Heart right ventricle (tissue), 16 donors: Measurements from ENCODE around the gene ATP6AP2. TPM values are rescaled to one million over a fixed set of nuclear protein-coding genes. Genes with fewer than 3 reads are reported as not detected.

ENCODE experiments used
- ATAC-seq, 8 donors: fragments of 200-7000 bp; cut with Tn5 transposase; one replicate each; pipeline ENCODE4 v1.9.1; 2020; ENCODE audit warnings: mild to moderate bottlenecking in 8 of 8, moderate library complexity in 8 of 8, moderate number of reproducible peaks in 1 of 8
- DNase-seq, 2 donors: peaks; one replicate each; pipeline ENCODE4 v3.0.0-alpha.2; 2020
- H3K27ac ChIP-seq, 10 donors: fragments of 200-600 bp; sonication (generic) in 2 of 10; one replicate each; pipeline versions ENCODE4 v1.5.0 to v1.8.0; 2020 to 2022; ENCODE audit warnings: mild to moderate bottlenecking in 3 of 10
- H3K27me3 ChIP-seq, 7 donors: fragments of 200-600 bp; one replicate each; pipeline ENCODE4 v1.8.0; 2021 to 2022; ENCODE audit warnings: mild to moderate bottlenecking in 2 of 7
- H3K36me3 ChIP-seq, 9 donors: fragments of 200-600 bp; sonication (generic) in 1 of 9; one replicate each; pipeline versions ENCODE4 v1.5.0 to v1.8.0; 2020 to 2022; ENCODE audit warnings: mild to moderate bottlenecking in 2 of 9
- H3K4me1 ChIP-seq, 9 donors: fragments of 200-600 bp; sonication (generic) in 1 of 9; one replicate each; pipeline versions ENCODE4 v1.5.0 to v1.8.0; 2020 to 2022; ENCODE audit warnings: mild to moderate bottlenecking in 4 of 9
- H3K4me3 ChIP-seq, 10 donors: fragments of 200-600 bp; sonication (generic) in 2 of 10; one replicate each; pipeline versions ENCODE4 v1.5.0 to v1.8.0; 2020 to 2022; ENCODE audit warnings: mild to moderate bottlenecking in 7 of 10, moderate library complexity in 2 of 10
- H3K9me3 ChIP-seq, 11 donors: fragments of 200-600 bp in 10 of 11; sonication (generic) in 2 of 11; one replicate each; pipeline versions ENCODE4 v1.5.0 to v1.8.0; 2013 to 2022; ENCODE audit warnings: mild to moderate bottlenecking in 2 of 11, control low read depth in 1 of 11, moderate library complexity in 1 of 11
- WGBS, 2 donors: extraction: QIAGEN DNeasy Blood & Tissue Kit; methylation state at CpG; one replicate each; pipeline ENCODE4 v1.1.7; 2013; ENCODE audit warnings: inconsistent platforms in 1 of 2; 5-methylcytosine and 5-hydroxymethylcytosine counted together
- intact Hi-C, 10 donors: fragments of 100-400 bp; cut with DNase I; formaldehyde crosslinking; loops; one replicate each; pipeline versions ENCODE4 v1.11.1 to v1.14.2; 2022
- long read RNA-seq, 3 donors: library from polyadenylated mRNA; unstranded; transcript quantifications; one replicate each; pipeline ENCODE4 v2.0.0, GENCODE V29; 2020 to 2021
- polyA plus RNA-seq, 2 donors: library from polyadenylated mRNA; stranded (reverse); fragments of 200-250 nt; gene quantifications; one replicate each; pipeline ENCODE4 v1.2.3, GENCODE V29; 2013
- total RNA-seq, 10 donors: library from RNA; stranded (reverse); fragmentation: NEBNext Ultra II Directional in 3 of 10; extraction: Animal tissue kit (Norgen Biotek cat#: 25700) in 3 of 10; gene quantifications; one replicate each; pipeline versions ENCODE4 v1.2.1 to v1.2.4, GENCODE V29; 2021 to 2023
- TF ChIP-seq, protein P1 (sequence below), 9 donors: fragments of 200-600 bp; sonication (generic) in 2 of 9; IDR thresholded peaks; one replicate each; pipeline versions ENCODE4 v1.5.0 to v1.8.0; 2021 to 2022; ENCODE audit warnings: antibody characterized with exemption in 9 of 9, mild to moderate bottlenecking in 5 of 9, moderate library complexity in 1 of 9
- donor health status: Arrhythmogenic right ventricular cardiomyopathy.
- donor health status: ischemic (EF 13 %, LVEDD 7.1; RV severe dilation, severe dysfunction).
- donor health status: healthy with polysubstance abuse.
- donor health status: DM: no; HTN: yes; CAD: no.
- donor health status: DM: no; HTN: no; CAD: no.
- donor health status: ischemic (EF 25% LVEDD 6.9; RV normal size, moderate dysfunction).
- donor health status: ischemic (EF 25% LVEDD 5.7; RV mildly dilated, moderate dysfunction).
- donor health status: healthy.
- donor health status: DM: yes; HTN: yes; CAD: no.
- donor health status: Ischemic cardiomyopathy.
- donor health status: ischemic (EF 35%, LVEDD 5.7; RV mildly dilated, moderate dysfunction).
- donor health status: nonischemic (EF 11% LVEDD 7.7; RV severe dilation, severe dysfunction).
- donor health status: DM: yes; HTN: yes; CAD: no.
- donor health status: PGD.
- donor health status: ischemic (EF 29% LVEDD 5.4; RV normal size, mild dysfunction).
- donor health status: nonischemic (EF 23%, LVEDD 6.1; RV moderate dilation, normal function).

Gene ATP6AP2, protein sequence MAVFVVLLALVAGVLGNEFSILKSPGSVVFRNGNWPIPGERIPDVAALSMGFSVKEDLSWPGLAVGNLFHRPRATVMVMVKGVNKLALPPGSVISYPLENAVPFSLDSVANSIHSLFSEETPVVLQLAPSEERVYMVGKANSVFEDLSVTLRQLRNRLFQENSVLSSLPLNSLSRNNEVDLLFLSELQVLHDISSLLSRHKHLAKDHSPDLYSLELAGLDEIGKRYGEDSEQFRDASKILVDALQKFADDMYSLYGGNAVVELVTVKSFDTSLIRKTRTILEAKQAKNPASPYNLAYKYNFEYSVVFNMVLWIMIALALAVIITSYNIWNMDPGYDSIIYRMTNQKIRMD
- total RNA-seq (10 to 100 TPM; 31.9 to 62.1 (median 46.8) TPM), polyA plus RNA-seq (10 to 100 TPM; 28.0 to 48.2 TPM)
- long read RNA-seq, donor 1, transcript ATP6AP2-217 (9 exons, 2,337 nt) = major isoform, 53 of 65 reads
- long read RNA-seq, donor 1, partial matches to known transcripts = 8 of 65 reads
- long read RNA-seq, donor 1, other reads (novel, unspliced or antisense) = 2 of 65 reads
- long read RNA-seq, donor 2, transcript ATP6AP2-217 (9 exons, 2,337 nt) = major isoform, 65 of 74 reads
- long read RNA-seq, donor 2, partial matches to known transcripts = 1 of 74 reads
- long read RNA-seq, donor 2, other reads (novel, unspliced or antisense) = 2 of 74 reads
- long read RNA-seq, donor 3, transcript ATP6AP2-217 (9 exons, 2,337 nt) = major isoform, 227 of 249 reads
- long read RNA-seq, donor 3, transcript ATP6AP2-224 (8 exons, 1,929 nt) = minor isoform, 5 of 249 reads
- long read RNA-seq, donor 3, partial matches to known transcripts = 6 of 249 reads
- long read RNA-seq, donor 3, other reads (novel, unspliced or antisense) = 4 of 249 reads

DNA sequence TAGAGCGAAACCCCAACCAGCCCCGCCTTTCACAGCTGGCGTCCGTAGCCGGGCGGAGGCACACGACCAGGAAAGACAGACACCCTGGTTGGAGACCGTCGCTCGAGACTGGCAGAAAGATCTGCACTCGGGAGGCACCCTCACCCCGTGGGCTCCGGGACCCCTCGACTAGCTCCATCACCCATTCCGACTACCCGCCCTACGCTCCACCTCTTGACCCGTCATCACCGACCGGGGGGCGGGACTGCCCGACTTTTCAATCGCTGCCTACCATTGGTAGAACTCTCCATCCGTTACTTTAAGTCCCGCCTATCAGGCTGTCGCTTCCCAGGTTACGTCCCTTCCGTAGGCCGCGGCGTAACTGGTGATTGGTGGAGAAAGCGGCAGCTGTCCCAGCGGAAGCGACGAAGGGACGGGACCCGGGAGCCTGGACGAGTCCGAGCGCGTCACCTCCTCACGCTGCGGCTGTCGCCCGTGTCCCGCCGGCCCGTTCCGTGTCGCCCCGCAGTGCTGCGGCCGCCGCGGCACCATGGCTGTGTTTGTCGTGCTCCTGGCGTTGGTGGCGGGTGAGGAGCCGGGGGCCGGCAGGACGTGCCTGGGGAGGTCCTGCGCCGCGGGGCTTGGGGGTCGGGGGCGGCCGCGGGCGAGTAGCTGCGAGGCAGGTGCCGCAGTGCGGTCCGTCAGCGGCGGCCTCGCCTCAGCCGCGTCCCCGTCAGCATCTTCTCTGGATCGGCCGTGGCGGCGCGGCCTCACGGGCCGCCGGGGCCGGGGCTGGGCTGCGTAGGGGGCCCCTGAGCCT is at the start of gene ATP6AP2:
ATP6AP2 (plus strand) TSS at position 434 of the 799 bp plus-strand sequence; CDS start at position 530, 96 bp downstream.
- 0% methylated on average over 34 to 75 of the region's 89 CpGs for WGBS, 2 donors
- Histone ChIP-seq H3K4me3 (peak within 1 kb of the TSS; percentile 33 to 92 (median 74)), H3K9me3 (no peaks in the 10 kb centered on the region), H3K27ac (peak within 1 kb of the TSS; percentile 64 to 93 (median 88)), H3K36me3 (no peaks in the 10 kb centered on the region), H3K4me1 (peaks cover 4 to 29% (median 12%) of the 10 kb centered on the region in 9 donors), H3K27me3 (peaks cover 0 to 79% (median 0%) of the 10 kb centered on the region in 7 donors)
- intact Hi-C loops = no loop called here
- DNase-seq (peak; percentile 87 to 93), ATAC-seq (peak; percentile 97 to 100 (median 99))
- TF ChIP-seq, protein P1, sequence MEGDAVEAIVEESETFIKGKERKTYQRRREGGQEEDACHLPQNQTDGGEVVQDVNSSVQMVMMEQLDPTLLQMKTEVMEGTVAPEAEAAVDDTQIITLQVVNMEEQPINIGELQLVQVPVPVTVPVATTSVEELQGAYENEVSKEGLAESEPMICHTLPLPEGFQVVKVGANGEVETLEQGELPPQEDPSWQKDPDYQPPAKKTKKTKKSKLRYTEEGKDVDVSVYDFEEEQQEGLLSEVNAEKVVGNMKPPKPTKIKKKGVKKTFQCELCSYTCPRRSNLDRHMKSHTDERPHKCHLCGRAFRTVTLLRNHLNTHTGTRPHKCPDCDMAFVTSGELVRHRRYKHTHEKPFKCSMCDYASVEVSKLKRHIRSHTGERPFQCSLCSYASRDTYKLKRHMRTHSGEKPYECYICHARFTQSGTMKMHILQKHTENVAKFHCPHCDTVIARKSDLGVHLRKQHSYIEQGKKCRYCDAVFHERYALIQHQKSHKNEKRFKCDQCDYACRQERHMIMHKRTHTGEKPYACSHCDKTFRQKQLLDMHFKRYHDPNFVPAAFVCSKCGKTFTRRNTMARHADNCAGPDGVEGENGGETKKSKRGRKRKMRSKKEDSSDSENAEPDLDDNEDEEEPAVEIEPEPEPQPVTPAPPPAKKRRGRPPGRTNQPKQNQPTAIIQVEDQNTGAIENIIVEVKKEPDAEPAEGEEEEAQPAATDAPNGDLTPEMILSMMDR (IDR thresholded peaks at IDR 0.05) = no peak

DNA sequence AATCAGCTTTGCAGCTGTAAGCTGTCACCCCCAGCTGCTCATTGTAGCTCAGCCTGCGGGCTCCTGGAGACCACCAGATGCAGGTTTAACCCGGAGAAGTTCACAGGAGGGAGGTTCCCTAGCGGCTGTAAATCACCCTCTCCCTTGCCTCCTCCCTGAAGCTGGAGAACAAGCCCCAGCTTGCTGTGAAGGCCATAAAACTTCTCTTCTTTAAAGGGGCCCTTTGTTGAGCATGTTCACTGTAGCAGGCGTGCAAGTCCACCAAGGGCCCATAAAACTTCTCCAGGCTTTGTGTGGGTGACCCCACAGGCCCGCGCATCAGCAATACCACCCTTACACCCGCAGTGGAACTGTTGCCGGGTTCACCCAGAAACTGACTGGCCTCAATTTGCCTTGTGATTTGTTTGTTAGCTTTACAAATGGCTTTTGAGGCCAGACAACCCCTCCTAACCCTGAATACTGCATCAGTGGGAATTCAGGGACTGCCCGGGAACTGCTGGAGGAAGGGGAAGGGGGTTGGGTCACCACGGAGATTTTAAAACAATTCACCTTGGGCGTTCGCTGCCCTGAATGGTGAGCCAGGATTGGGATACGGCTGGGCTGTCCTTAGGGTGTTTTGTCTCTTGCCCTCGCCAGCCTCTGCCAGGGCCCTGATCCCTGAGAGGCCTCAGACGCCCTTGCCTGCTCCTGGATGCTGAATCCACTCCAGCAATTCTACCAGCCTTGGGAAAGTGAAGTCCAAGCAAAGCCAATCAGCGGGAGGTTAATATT is 49.5 kb upstream of the ATP6AP2 start:
- TF ChIP-seq, protein P1 (IDR thresholded peaks at IDR 0.05) = no peak
- intact Hi-C loops = no loop called here
- WGBS, 2 donors = 59 to 64% methylated on average over 15 to 16 of the region's 16 CpGs
- peaks cover 0 to 4% (median 0%) of the 10 kb centered on the region in 9 donors for H3K4me1 ChIP-seq
- ATAC-seq (peak in 2 of 8 donors; percentile 36 to 41), DNase-seq (peak in 1 of 2 donors; percentile 13)
- H3K36me3 ChIP-seq = no peaks in the 10 kb centered on the region
- peaks cover 0 to 97% (median 0%) of the 10 kb centered on the region in 7 donors for H3K27me3 ChIP-seq
- H3K4me3 ChIP-seq = no peak overlapping the region
- no peaks in the 10 kb centered on the region for H3K9me3 ChIP-seq
- H3K27ac ChIP-seq = no peak overlapping the region

DNA sequence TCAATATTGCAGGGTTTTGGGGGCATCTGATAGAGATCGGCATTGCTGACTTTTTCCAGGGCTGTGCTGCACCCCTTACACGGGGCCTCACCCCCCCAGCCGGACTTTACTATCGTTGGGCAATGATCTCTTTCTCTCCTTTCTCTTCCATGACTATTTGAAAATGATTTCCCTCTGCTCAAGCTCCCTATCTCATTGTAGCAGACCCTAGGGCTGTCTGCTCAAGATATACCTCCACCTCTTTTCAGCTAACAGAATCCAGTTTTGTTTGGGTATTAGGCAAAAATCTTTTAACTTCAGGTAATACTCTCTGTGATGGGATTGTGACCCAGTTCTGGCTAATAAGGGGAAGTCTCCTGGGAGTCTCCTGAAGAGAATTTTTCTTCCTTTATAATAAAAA is 43.5 kb upstream of the ATP6AP2 start:
- Histone ChIP-seq H3K4me1 (peaks cover 0 to 15% (median 0%) of the 10 kb centered on the region in 9 donors), H3K27ac (no peak overlapping the region), H3K4me3 (no peak overlapping the region), H3K36me3 (no peaks in the 10 kb centered on the region), H3K9me3 (no peaks in the 10 kb centered on the region), H3K27me3 (peaks cover 0 to 99% (median 0%) of the 10 kb centered on the region in 7 donors)
- no peak for ATAC-seq
- 82 to 91% methylated on average over 4 of the region's 4 CpGs for WGBS, 2 donors
- TF ChIP-seq, protein P1 (IDR thresholded peaks at IDR 0.05) = no peak
- intact Hi-C loops = no loop called here
- DNase-seq = no peak
